Neural cell (in vitro differentiated cells): ENCODE data around the gene HDAC7. TPM values are rescaled to one million over a fixed set of nuclear protein-coding genes. Genes with fewer than 3 reads are reported as not detected.

Experiments used
- H2AFZ ChIP-seq: fragments of 200-600, 300-800 bp; sonication (generic), shearing (Covaris generic); 2 replicates; pipeline ENCODE4 v1.6.0; 2014; ENCODE audit warnings: low read depth, mild to moderate bottlenecking, antibody characterized with exemption, low read length, moderate library complexity
- H3F3A ChIP-seq: fragments of 200-600 bp; shearing (Covaris generic); 2 replicates; pipeline ENCODE4 v1.6.1; 2016; ENCODE audit warnings: mild to moderate bottlenecking, moderate library complexity, mixed read lengths, antibody characterized with exemption, low read length; ENCODE audit not compliant: insufficient read depth, poor library complexity, severe bottlenecking
- H3K27ac ChIP-seq: fragments of 200-600, 300-800 bp; sonication (generic), shearing (Covaris generic); 2 replicates; pipeline ENCODE4 v1.5.1; 2014; ENCODE audit warnings: mild to moderate bottlenecking, low read length, moderate library complexity
- H3K27me3 ChIP-seq: fragments of 300-800, 200-600 bp; sonication (generic), shearing (Covaris generic); 2 replicates; pipeline ENCODE4 v1.6.0; 2014; ENCODE audit warnings: mild to moderate bottlenecking, low read depth, low read length, moderate library complexity; ENCODE audit not compliant: insufficient read depth
- H3K36me3 ChIP-seq: fragments of 300-800, 200-600 bp; sonication (generic), shearing (Covaris generic); 2 replicates; pipeline ENCODE4 v1.5.1; 2014; ENCODE audit warnings: mild to moderate bottlenecking, antibody characterized with exemption, low read length, moderate library complexity; ENCODE audit not compliant: insufficient read depth
- H3K4me2 ChIP-seq: fragments of 300-800, 200-600 bp; sonication (generic), shearing (Covaris generic); 2 replicates; pipeline ENCODE4 v1.6.0; 2014; ENCODE audit warnings: mild to moderate bottlenecking, low read length
- H3K4me3 ChIP-seq: fragments of 300-800, 200-600 bp; sonication (generic), shearing (Covaris generic); 2 replicates; pipeline ENCODE4 v1.5.1; 2014; ENCODE audit warnings: mild to moderate bottlenecking, low read length, moderate library complexity
- H3K79me2 ChIP-seq: fragments of 200-600 bp; shearing (Covaris generic); replicated peaks from 2 replicates; pipeline ENCODE4 v1.6.0; 2014; ENCODE audit warnings: mild to moderate bottlenecking, low read length, moderate library complexity; ENCODE audit not compliant: insufficient read depth
- H3K9ac ChIP-seq: fragments of 300-800, 200-600 bp; sonication (generic), shearing (Covaris generic); 2 replicates; pipeline ENCODE4 v1.6.1; 2016; ENCODE audit warnings: mild to moderate bottlenecking, low read length, mixed read lengths
- H3K9me2 ChIP-seq: fragments of 200-600 bp; shearing (Covaris generic); 2 replicates; pipeline ENCODE4 v1.6.1; 2016; ENCODE audit warnings: mild to moderate bottlenecking, low read length, mixed read lengths; ENCODE audit not compliant: insufficient read depth
- H3K9me3 ChIP-seq: fragments of 200-600, 300-800 bp; sonication (generic), shearing (Covaris generic); 2 replicates; pipeline ENCODE4 v1.6.1; 2016; ENCODE audit warnings: mild to moderate bottlenecking, mixed run types, low read length, moderate library complexity, mixed read lengths
- H4K20me1 ChIP-seq: fragments of 200-600 bp; shearing (Covaris generic); 2 replicates; pipeline ENCODE4 v1.6.1; 2016; ENCODE audit warnings: mild to moderate bottlenecking, mixed run types; ENCODE audit not compliant: insufficient read depth
- CTCF ChIP-seq: fragments of 450-650 bp; IDR thresholded peaks from 2 replicates; pipeline ENCODE4 v1.5.1; 2014; ENCODE audit warnings: antibody characterized with exemption, mild to moderate bottlenecking, moderate library complexity; ENCODE audit not compliant: poor library complexity, severe bottlenecking
- EP300 ChIP-seq: fragments of 450-650 bp; conservative IDR thresholded peaks from 2 replicates; pipeline ENCODE4 v1.6.1; 2014; ENCODE audit warnings: antibody characterized with exemption, mild to moderate bottlenecking, moderate library complexity; ENCODE audit not compliant: poor library complexity, severe bottlenecking
- EZH2 ChIP-seq: fragments of 200-600, 300-800 bp; shearing (Covaris generic), sonication (generic); IDR thresholded peaks from 2 replicates; pipeline ENCODE4 v1.6.1; 2014; ENCODE audit warnings: antibody characterized with exemption, low read length, borderline replicate concordance, mild to moderate bottlenecking; ENCODE audit not compliant: insufficient read depth, poor library complexity, severe bottlenecking
- MXI1 ChIP-seq: fragments of 450-650 bp; conservative IDR thresholded peaks from 2 replicates; pipeline ENCODE4 v1.6.1; 2014; ENCODE audit warnings: antibody characterized with exemption, mild to moderate bottlenecking; ENCODE audit not compliant: poor library complexity, severe bottlenecking
- POLR2AphosphoS5 ChIP-seq: IDR thresholded peaks from 2 replicates; pipeline ENCODE4 v1.6.1; 2012
- RAD21 ChIP-seq: fragments of 450-650 bp; conservative IDR thresholded peaks from 2 replicates; pipeline ENCODE4 v1.6.1; 2014; ENCODE audit warnings: antibody characterized with exemption, mild to moderate bottlenecking, moderate library complexity
- SMC3 ChIP-seq: fragments of 450-650 bp; conservative IDR thresholded peaks from 2 replicates; pipeline ENCODE4 v1.6.1; 2014; ENCODE audit warnings: antibody characterized with exemption, mild to moderate bottlenecking, moderate library complexity; ENCODE audit not compliant: poor library complexity
- TAF1 ChIP-seq: IDR thresholded peaks from 2 replicates; pipeline ENCODE4 v1.6.1; 2012; ENCODE audit warnings: low read depth
- polyA plus RNA-seq: library from polyadenylated mRNA; depleted of rRNA; stranded (reverse); fragments of >200 nt; gene quantifications from 2 replicates; pipeline ENCODE4 v1.2.3, GENCODE V29; 2014
- TF ChIP-seq, protein P1 (sequence below): IDR thresholded peaks from 2 replicates; pipeline ENCODE4 v1.6.1; 2012; ENCODE audit warnings: borderline replicate concordance

Gene HDAC7
- polyA plus RNA-seq, 1 donor from 2014 or later = 30.2 TPM

DNA sequence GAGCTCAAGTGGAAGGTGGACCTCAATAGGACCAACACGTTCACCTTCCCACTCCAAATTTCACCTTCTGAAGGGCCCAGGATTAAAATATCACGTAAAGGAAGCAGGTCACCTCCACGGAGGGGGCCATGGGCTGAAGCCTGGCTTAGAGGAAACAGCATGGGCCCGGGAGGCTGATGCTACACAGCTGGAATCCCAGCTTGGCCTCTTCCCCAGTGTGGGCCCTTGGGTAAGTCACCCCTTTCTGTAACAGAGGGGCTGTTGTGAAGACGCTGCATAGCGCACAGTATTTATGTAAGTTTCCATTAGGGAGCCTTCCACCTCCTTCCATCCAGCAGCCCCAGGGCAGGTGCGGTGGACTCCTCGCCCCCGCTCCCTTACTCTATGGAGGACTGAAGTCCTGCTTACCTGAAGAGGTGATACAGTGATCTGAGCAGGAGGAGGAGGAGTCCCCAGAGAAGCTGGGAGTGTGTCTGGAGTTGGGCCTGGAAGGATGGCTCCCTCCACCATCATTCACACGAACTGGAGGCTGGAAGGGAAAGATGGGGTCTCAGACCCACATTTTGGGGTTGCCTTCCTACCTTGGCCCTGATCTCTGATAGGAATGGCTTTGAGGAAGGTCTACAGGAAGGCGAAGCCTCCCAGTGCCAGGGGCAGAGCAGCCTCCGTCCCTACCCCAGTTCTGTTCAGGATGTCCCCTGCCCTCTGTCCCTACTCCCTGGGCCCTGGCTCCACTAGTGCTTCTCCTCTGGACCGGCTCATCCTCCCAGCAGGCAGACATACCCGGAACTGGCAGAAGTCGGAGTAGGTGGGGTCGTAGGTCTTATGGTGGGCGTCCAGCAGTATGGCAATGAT is 37.2 kb upstream of the HDAC7 start:
- Histone ChIP-seq H3K36me3 (no peaks in the 10 kb centered on the region), H3K27me3 (no peaks in the 10 kb centered on the region), H3K79me2 (no peaks in the 10 kb centered on the region), H3K9me3 (no peaks in the 10 kb centered on the region), H3K9ac (no peak overlapping the region), H4K20me1 (no peaks in the 10 kb centered on the region), H2AFZ (no peak overlapping the region), H3K9me2 (no peaks in the 10 kb centered on the region), H3F3A (no peaks in the 10 kb centered on the region), H3K27ac (no peak overlapping the region), H3K4me3 (no peak overlapping the region), H3K4me2 (no peak overlapping the region)
- TF ChIP-seq EZH2 = no peak
- TF ChIP-seq MXI1 = no peak
- TF ChIP-seq RAD21 = no peak

DNA sequence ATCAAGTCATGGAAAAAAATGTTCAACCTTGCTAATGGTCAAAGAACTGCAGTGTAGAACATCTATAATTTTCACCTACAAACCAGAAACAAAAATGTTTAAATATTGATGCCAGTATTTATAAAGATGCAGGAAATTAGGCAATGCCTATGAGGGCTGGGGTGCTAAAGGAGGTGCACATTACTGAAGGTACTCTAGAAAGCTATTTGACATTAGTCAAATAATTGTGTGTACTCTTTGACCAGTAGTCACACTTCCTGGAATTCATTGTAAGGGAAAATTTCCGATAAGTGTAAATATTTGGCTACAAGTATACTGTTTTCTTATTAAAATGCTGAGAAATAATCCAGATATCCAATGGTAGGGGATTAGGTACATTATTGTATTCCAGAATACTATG is 36.4 kb upstream of the HDAC7 start:
- Histone ChIP-seq H3K9me2 (no peaks in the 10 kb centered on the region), H3K4me3 (no peak overlapping the region), H3F3A (no peaks in the 10 kb centered on the region), H3K27me3 (no peaks in the 10 kb centered on the region), H2AFZ (no peak overlapping the region), H3K27ac (no peak overlapping the region), H3K4me2 (no peak overlapping the region), H3K9me3 (no peaks in the 10 kb centered on the region), H3K36me3 (no peaks in the 10 kb centered on the region), H3K79me2 (no peaks in the 10 kb centered on the region), H3K9ac (no peak overlapping the region), H4K20me1 (no peaks in the 10 kb centered on the region)
- TF ChIP-seq EP300 = no peak
- TF ChIP-seq MXI1 = no peak
- TF ChIP-seq CTCF = no peak
- TF ChIP-seq SMC3 = no peak
- TF ChIP-seq POLR2AphosphoS5 = no peak
- no peak for TF ChIP-seq EZH2
- TF ChIP-seq RAD21 = no peak
- TF ChIP-seq TAF1 = no peak
- TF ChIP-seq, protein P1, sequence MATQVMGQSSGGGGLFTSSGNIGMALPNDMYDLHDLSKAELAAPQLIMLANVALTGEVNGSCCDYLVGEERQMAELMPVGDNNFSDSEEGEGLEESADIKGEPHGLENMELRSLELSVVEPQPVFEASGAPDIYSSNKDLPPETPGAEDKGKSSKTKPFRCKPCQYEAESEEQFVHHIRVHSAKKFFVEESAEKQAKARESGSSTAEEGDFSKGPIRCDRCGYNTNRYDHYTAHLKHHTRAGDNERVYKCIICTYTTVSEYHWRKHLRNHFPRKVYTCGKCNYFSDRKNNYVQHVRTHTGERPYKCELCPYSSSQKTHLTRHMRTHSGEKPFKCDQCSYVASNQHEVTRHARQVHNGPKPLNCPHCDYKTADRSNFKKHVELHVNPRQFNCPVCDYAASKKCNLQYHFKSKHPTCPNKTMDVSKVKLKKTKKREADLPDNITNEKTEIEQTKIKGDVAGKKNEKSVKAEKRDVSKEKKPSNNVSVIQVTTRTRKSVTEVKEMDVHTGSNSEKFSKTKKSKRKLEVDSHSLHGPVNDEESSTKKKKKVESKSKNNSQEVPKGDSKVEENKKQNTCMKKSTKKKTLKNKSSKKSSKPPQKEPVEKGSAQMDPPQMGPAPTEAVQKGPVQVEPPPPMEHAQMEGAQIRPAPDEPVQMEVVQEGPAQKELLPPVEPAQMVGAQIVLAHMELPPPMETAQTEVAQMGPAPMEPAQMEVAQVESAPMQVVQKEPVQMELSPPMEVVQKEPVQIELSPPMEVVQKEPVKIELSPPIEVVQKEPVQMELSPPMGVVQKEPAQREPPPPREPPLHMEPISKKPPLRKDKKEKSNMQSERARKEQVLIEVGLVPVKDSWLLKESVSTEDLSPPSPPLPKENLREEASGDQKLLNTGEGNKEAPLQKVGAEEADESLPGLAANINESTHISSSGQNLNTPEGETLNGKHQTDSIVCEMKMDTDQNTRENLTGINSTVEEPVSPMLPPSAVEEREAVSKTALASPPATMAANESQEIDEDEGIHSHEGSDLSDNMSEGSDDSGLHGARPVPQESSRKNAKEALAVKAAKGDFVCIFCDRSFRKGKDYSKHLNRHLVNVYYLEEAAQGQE = no peak
